ENCODE results near the gene UQCC5. TPM values are rescaled to one million over a fixed set of nuclear protein-coding genes. Genes with fewer than 3 reads are reported as not detected.

UQCC5 gene
- polyA plus RNA-seq, 1 donor from 2014 or later, result 20.5 TPM

GRCh38 chr3:52558436-52558835, 22.0 kb downstream of the UQCC5 start:
- H3K27me3 ChIP-seq (ENCODE audit: insufficient read depth, low read depth, low read length), result no peaks in the 10 kb centered on the region
- no peak overlapping the region for H3K4me2 ChIP-seq (ENCODE audit: low read length)
- H3K4me3 ChIP-seq (ENCODE audit: low read length), result no peak overlapping the region
- TF ChIP-seq POLR2AphosphoS5 (IDR thresholded peaks at IDR 0.05), result no peak
- TF ChIP-seq SMC3 (conservative IDR thresholded peaks at IDR 0.05; ENCODE audit: poor library complexity), result no peak
- no peak for TF ChIP-seq EP300 (conservative IDR thresholded peaks at IDR 0.05; ENCODE audit: poor library complexity, severe bottlenecking)
- no peak for TF ChIP-seq RAD21 (conservative IDR thresholded peaks at IDR 0.05)
- TF ChIP-seq, protein P1, sequence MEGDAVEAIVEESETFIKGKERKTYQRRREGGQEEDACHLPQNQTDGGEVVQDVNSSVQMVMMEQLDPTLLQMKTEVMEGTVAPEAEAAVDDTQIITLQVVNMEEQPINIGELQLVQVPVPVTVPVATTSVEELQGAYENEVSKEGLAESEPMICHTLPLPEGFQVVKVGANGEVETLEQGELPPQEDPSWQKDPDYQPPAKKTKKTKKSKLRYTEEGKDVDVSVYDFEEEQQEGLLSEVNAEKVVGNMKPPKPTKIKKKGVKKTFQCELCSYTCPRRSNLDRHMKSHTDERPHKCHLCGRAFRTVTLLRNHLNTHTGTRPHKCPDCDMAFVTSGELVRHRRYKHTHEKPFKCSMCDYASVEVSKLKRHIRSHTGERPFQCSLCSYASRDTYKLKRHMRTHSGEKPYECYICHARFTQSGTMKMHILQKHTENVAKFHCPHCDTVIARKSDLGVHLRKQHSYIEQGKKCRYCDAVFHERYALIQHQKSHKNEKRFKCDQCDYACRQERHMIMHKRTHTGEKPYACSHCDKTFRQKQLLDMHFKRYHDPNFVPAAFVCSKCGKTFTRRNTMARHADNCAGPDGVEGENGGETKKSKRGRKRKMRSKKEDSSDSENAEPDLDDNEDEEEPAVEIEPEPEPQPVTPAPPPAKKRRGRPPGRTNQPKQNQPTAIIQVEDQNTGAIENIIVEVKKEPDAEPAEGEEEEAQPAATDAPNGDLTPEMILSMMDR (IDR thresholded peaks at IDR 0.05; ENCODE audit: poor library complexity, severe bottlenecking), result no peak
- no peak for TF ChIP-seq EZH2 (IDR thresholded peaks at IDR 0.05; ENCODE audit: borderline replicate concordance, insufficient read depth, low read length, poor library complexity, severe bottlenecking)
- H3K36me3 ChIP-seq (ENCODE audit: insufficient read depth, low read length), result peaks cover 6% of the 10 kb centered on the region
- no peaks in the 10 kb centered on the region for H3K9me3 ChIP-seq (ENCODE audit: low read length)
- peaks cover 3% of the 10 kb centered on the region for H3K79me2 ChIP-seq (replicated peaks; ENCODE audit: insufficient read depth, low read length)
- H4K20me1 ChIP-seq (ENCODE audit: insufficient read depth), result no peaks in the 10 kb centered on the region
- H3K9ac ChIP-seq (ENCODE audit: low read length), result no peak overlapping the region
- no peak overlapping the region for H2AFZ ChIP-seq (ENCODE audit: low read depth, low read length)
- no peaks in the 10 kb centered on the region for H3K9me2 ChIP-seq (ENCODE audit: insufficient read depth, low read length)
- H3K27ac ChIP-seq (ENCODE audit: low read length), result no peak overlapping the region
- H3F3A ChIP-seq (ENCODE audit: insufficient read depth, low read length, poor library complexity, severe bottlenecking), result no peaks in the 10 kb centered on the region

GRCh38 chr3:52561028-52561747, 24.8 kb downstream of the UQCC5 start:
- H3K9ac ChIP-seq (ENCODE audit: low read length), result no peak overlapping the region
- no peak overlapping the region for H2AFZ ChIP-seq (ENCODE audit: low read depth, low read length)
- no peak overlapping the region for H3K4me2 ChIP-seq (ENCODE audit: low read length)
- H3K36me3 ChIP-seq (ENCODE audit: insufficient read depth, low read length), result peaks cover 6% of the 10 kb centered on the region
- H3K4me3 ChIP-seq (ENCODE audit: low read length), result no peak overlapping the region
- TF ChIP-seq, protein P1 (IDR thresholded peaks at IDR 0.05; ENCODE audit: poor library complexity, severe bottlenecking), result no peak
- TF ChIP-seq RAD21 (conservative IDR thresholded peaks at IDR 0.05) (no peak), EP300 (conservative IDR thresholded peaks at IDR 0.05; ENCODE audit: poor library complexity, severe bottlenecking) (no peak), MXI1 (conservative IDR thresholded peaks at IDR 0.05; ENCODE audit: poor library complexity, severe bottlenecking) (no peak), EZH2 (IDR thresholded peaks at IDR 0.05; ENCODE audit: borderline replicate concordance, insufficient read depth, low read length, poor library complexity, severe bottlenecking) (no peak), TAF1 (IDR thresholded peaks at IDR 0.05; ENCODE audit: low read depth) (no peak), SMC3 (conservative IDR thresholded peaks at IDR 0.05; ENCODE audit: poor library complexity) (no peak), REST (IDR thresholded peaks at IDR 0.05; ENCODE audit: borderline replicate concordance) (no peak), POLR2AphosphoS5 (IDR thresholded peaks at IDR 0.05) (no peak)
- no peaks in the 10 kb centered on the region for H3K9me2 ChIP-seq (ENCODE audit: insufficient read depth, low read length)
- H3K79me2 ChIP-seq (replicated peaks; ENCODE audit: insufficient read depth, low read length), result peaks cover 3% of the 10 kb centered on the region
- H3K9me3 ChIP-seq (ENCODE audit: low read length), result no peaks in the 10 kb centered on the region
- no peaks in the 10 kb centered on the region for H3K27me3 ChIP-seq (ENCODE audit: insufficient read depth, low read depth, low read length)
- H3K27ac ChIP-seq (ENCODE audit: low read length), result no peak overlapping the region
- no peaks in the 10 kb centered on the region for H3F3A ChIP-seq (ENCODE audit: insufficient read depth, low read length, poor library complexity, severe bottlenecking)
- H4K20me1 ChIP-seq (ENCODE audit: insufficient read depth), result no peaks in the 10 kb centered on the region
